Large intestine (tissue), 3 donors: ENCODE results near the gene ITGAD. TPM values are rescaled to one million over a fixed set of nuclear protein-coding genes. Genes with fewer than 3 reads are reported as not detected.
"Not testable (repeated sequence)": the region's sequence is repeated elsewhere in the genome, so short reads cannot be mapped to it uniquely, and the experiment has no call there.

Source experiments
- DNase-seq, 2 donors: peaks; one replicate each; pipeline versions ENCODE4 v3.0.0 to v3.0.0-alpha.2; 2013
- H3K27ac ChIP-seq: one replicate; pipeline ENCODE4 v1.5.1; 2013; ENCODE audit warnings: low read length
- H3K27me3 ChIP-seq: 2 replicates; pipeline ENCODE4 v1.6.1; 2013; ENCODE audit warnings: low read length; ENCODE audit not compliant: control insufficient read depth, insufficient read depth
- H3K36me3 ChIP-seq: 2 replicates; pipeline ENCODE4 v1.6.1; 2013; ENCODE audit warnings: low read length; ENCODE audit not compliant: control insufficient read depth, insufficient read depth
- H3K4me1 ChIP-seq: one replicate; pipeline ENCODE4 v1.6.1; 2013; ENCODE audit warnings: low read length; ENCODE audit not compliant: control insufficient read depth, insufficient read depth
- H3K4me3 ChIP-seq: one replicate; pipeline ENCODE4 v1.5.1; 2013; ENCODE audit warnings: low read length
- H3K9me3 ChIP-seq: one replicate; pipeline ENCODE4 v1.6.1; 2013; ENCODE audit warnings: mild to moderate bottlenecking, low read depth, low read length, moderate library complexity; ENCODE audit not compliant: control insufficient read depth
- WGBS: methylation state at CpG from one replicate; pipeline ENCODE4 v1.1.5; 2013; ENCODE audit warnings: low lambda C conversion rate; ENCODE audit not compliant: insufficient coverage; 5-methylcytosine and 5-hydroxymethylcytosine counted together
- polyA plus RNA-seq: library from polyadenylated mRNA; unstranded; fragments of 120-200 nt; gene quantifications from one replicate; pipeline ENCODE4 v1.2.1, GENCODE V29; 2013

The ITGAD gene
- polyA plus RNA-seq, 1 donor: 0.03 TPM

DNA sequence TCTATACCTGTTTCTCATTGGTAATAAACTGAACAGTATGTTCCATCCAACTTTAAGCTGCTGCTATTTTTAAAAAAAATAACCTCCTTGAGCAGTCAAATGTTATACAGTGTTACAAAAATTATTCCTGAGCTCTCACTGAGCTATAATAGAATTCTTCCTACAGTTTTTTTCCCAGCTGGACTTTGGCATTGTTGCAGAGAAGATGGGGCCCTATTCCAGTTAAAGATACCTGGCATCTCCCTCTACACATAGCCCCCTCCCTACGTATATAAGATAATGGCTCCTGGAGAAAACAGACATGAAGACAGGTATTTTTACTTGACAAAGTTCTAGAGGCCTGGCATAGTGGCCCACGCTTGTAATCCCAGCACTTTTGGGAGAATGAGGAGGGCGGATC is 36.7 kb downstream of the ITGAD start:
- no peak overlapping the region for H3K4me3 ChIP-seq
- H3K9me3 ChIP-seq: peaks cover 6% of the 10 kb centered on the region
- WGBS: 40% methylated on average over 1 of the region's 3 CpGs
- no peaks in the 10 kb centered on the region for H3K27me3 ChIP-seq
- peak; percentile 74 to 85 for DNase-seq
- H3K36me3 ChIP-seq: no peaks in the 10 kb centered on the region
- H3K4me1 ChIP-seq: peaks cover 16% of the 10 kb centered on the region
- peak overlapping the region; percentile 98 for H3K27ac ChIP-seq

GRCh38 chr16:31430380-31431052 is 37.4 kb downstream of the ITGAD start:
- Histone ChIP-seq H3K4me1 (peaks cover 16% of the 10 kb centered on the region), H3K4me3 (no peak overlapping the region), H3K36me3 (no peaks in the 10 kb centered on the region), H3K9me3 (peaks cover 6% of the 10 kb centered on the region), H3K27ac (peak overlapping the region; percentile 98), H3K27me3 (no peaks in the 10 kb centered on the region)
- WGBS: no CpG with 5 or more reads among the region's 5 CpGs
- DNase-seq: peak in 1 of 2 donors; percentile 40

DNA sequence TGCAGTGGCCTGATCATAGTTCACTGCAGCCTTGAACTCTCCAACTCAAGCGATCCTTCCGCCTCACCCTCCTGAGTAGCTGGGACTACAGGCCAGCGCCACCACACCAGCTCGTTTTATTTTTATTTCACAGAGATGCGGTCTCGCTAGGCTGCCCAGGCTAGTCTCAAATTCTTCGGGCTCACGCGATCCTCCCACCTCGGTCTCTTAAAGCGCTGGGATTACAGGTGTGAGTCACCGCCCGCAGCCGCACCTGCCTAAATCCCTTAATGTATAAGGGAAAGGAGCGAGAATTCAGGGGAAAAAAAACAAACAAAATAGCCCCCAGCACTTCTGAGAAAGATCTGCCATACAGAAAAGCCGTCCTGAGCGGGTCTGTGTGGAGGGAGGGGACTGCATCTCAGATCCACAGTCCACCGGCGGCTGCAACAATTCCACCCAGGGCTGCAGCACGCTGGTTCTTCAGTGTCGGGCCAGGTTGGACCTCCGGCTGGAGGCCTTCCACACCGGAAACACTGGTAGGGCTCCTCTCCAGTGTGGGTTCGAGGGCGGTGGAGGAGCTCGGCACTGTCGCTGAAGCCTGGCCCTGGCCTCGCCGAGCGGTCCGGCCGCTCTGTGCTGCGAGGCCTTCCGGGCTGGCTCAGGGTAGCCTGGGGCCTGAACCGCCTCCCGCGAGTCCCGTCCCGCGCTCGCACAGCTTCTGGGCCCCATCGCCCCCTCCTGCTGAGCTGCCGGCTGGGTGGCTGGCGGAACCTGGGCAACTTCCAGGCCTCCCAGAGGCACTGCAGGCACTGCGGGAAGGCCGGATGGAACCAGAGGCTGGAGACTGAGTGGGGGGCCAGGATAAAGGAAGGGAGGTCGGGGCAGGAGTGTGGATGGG is 42.4 kb downstream of the ITGAD start:
- Histone ChIP-seq H3K36me3 (peaks cover 5% of the 10 kb centered on the region), H3K27me3 (no peaks in the 10 kb centered on the region), H3K4me1 (peaks cover 5% of the 10 kb centered on the region), H3K4me3 (no peak overlapping the region), H3K9me3 (no peaks in the 10 kb centered on the region), H3K27ac (no peak overlapping the region)
- no peak for DNase-seq
- no CpG with 5 or more reads among the region's 47 CpGs for WGBS

DNA sequence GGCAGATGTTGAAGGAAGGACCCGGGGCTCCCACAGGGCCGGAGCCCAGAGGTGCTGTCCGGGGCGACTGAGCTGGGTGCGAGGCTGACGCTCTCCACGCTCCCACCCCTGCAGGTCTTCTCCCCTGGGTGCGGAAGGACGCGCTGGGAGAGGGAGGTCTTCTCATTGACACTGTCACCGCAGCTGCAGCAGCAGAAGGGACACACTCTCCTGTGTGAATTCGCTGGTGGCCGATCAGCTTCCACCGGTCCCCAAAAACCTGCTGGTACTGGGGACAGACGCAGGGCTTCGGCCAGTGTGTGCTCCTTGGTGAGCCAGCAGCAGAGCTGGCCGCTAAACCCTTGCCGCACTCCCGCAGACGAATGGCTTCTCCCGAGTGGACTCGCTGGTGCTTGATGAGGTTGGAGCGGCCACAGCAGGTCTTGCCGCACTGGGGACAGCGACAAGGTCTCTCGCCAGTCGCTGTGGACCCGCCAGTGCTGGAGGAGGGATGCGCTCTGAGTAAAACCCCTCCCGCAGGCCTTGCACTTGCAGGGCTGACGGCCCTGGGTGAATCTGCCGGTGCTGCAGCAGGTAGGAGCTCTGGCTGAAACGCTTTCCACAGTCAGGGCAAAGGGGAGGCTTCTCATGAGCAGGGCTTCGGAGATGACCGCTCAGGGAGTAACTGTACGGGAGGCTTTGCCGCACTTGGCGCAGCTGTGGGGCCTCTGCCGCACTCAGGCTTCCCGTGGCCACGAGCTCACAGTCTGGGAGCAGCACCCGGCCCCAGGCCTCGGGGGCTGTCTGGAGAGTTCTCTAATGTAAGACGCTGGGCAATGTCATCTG is 43.3 kb downstream of the ITGAD start:
- no peak overlapping the region for H3K4me3 ChIP-seq
- no peaks in the 10 kb centered on the region for H3K27me3 ChIP-seq
- no CpG with 5 or more reads among the region's 44 CpGs for WGBS
- peaks cover 5% of the 10 kb centered on the region for H3K36me3 ChIP-seq
- H3K4me1 ChIP-seq: no peaks in the 10 kb centered on the region
- H3K9me3 ChIP-seq: no peaks in the 10 kb centered on the region
- no peak for DNase-seq
- H3K27ac ChIP-seq: no peak overlapping the region

- peaks cover 5% of the 10 kb centered on the region for H3K36me3 ChIP-seq
- 100% methylated on average over 1 of the region's 2 CpGs for WGBS
- no peak overlapping the region for H3K27ac ChIP-seq
- no peak overlapping the region for H3K4me3 ChIP-seq
- H3K4me1 ChIP-seq: no peaks in the 10 kb centered on the region
- no peaks in the 10 kb centered on the region for H3K27me3 ChIP-seq
- no peak for DNase-seq
- no peaks in the 10 kb centered on the region for H3K9me3 ChIP-seq
These were observed 45.3 kb downstream of the ITGAD start for GRCh38 chr16:31438414-31438813.

DNA sequence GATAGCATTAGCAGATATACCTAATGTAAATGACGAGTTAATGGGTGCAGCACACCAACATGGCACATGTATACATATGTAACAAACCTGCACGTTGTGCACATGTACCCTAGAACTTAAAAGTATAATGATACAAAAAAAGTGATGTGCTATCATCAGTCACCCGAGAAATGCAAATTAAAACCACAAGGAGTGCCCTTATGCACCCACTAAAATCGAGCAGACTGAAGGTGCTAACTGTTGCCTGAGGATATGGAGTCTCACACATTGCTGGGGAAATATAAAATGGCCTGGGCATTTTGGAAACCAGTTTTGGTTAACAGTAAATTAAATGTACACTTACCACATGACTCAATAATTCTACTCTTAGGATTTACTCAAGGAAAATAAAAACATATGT is 45.9 kb downstream of the ITGAD start:
- H3K36me3 ChIP-seq, H3K9me3 ChIP-seq, H3K27me3 ChIP-seq, H3K4me3 ChIP-seq, H3K27ac ChIP-seq, H3K4me1 ChIP-seq, DNase-seq: not testable (repeated sequence)
- WGBS: no CpG with 5 or more reads among the region's 4 CpGs

GRCh38 chr16:31439519-31439918 is 46.4 kb downstream of the ITGAD start:
- Histone ChIP-seq H3K36me3 (peaks cover 5% of the 10 kb centered on the region), H3K9me3 (no peaks in the 10 kb centered on the region), H3K27me3 (no peaks in the 10 kb centered on the region), H3K27ac (no peak overlapping the region), H3K4me1 (no peaks in the 10 kb centered on the region), H3K4me3 (no peak overlapping the region)
- no peak for DNase-seq
- WGBS: no CpG with 5 or more reads among the region's 3 CpGs

DNA sequence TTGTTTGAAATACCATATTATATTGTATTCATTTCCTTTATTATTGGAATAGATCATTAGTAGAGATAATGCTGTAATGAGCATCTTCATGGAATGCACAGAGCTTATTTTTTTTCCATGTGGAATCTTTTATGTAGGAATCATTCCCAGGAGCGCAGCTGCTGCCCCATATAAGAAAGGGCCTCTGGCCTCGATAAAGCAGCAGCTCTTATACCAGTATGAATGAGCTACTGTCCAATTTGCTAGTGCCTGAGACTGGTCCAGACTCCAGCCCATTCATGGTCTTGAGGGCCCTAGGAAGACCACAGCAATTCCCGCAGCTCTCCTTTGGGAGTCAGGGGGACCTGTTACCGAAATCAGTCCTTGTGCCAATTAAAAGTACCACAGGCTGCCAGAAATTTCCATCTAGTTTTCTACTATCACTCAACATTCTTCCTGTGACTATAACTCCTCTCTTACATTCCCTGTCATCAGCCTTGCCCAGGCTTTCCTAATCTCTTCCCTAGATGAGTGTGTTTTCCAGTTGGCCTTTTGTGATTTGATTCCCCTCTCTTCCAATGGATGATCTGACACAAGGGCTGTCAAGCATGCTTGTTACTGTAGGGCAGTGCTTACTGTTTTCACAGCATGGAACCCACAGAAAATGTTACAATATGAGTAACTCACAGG is 47.5 kb downstream of the ITGAD start:
- Histone ChIP-seq H3K36me3 (peaks cover 5% of the 10 kb centered on the region), H3K4me1 (no peaks in the 10 kb centered on the region), H3K27me3 (no peaks in the 10 kb centered on the region), H3K9me3 (no peaks in the 10 kb centered on the region), H3K27ac (no peak overlapping the region), H3K4me3 (no peak overlapping the region)
- no peak for DNase-seq
- no CpG with 5 or more reads among the region's 4 CpGs for WGBS

DNA sequence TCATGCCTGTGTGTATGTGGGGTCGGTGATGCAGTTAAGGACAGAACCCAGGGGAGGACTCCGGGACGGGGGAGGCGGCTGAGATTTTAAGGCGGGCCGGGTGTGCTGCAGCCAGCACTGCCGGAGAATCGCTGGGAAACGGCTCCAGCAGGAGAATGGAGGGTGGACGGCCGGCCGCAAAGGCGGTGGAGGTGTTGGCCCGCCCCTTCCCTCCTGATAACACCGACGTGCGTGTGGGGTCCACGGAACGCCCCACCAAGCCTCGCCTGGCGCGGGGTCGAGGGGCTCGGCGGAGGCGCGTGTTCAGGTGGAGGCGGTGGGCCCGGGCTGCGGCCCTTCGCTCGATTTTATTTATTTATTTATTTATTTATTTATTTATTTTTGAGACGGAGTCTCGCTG is 48.8 kb downstream of the ITGAD start:
- no peaks in the 10 kb centered on the region for H3K4me1 ChIP-seq
- no CpG with 5 or more reads among the region's 34 CpGs for WGBS
- no peaks in the 10 kb centered on the region for H3K27me3 ChIP-seq
- H3K9me3 ChIP-seq: no peaks in the 10 kb centered on the region
- H3K27ac ChIP-seq: no peak overlapping the region
- peak overlapping the region; percentile 81 for H3K4me3 ChIP-seq
- no peak for DNase-seq
- H3K36me3 ChIP-seq: no peaks in the 10 kb centered on the region

GRCh38 chr16:31445931-31446330 is 52.8 kb downstream of the ITGAD start:
- H3K36me3 ChIP-seq, DNase-seq, H3K27me3 ChIP-seq, H3K27ac ChIP-seq, H3K9me3 ChIP-seq, H3K4me3 ChIP-seq, H3K4me1 ChIP-seq: not testable (repeated sequence)
- no CpG with 5 or more reads among the region's 6 CpGs for WGBS
